ENCODE measurements around the gene TMEM14C.
A peak's percentile ranks its signal among the peaks of the same experiment; 100 is the strongest.
"Not testable (repeated sequence)": the region's sequence is repeated elsewhere in the genome, so short reads cannot be mapped to it uniquely, and the experiment has no call there.

Gene TMEM14C

DNA sequence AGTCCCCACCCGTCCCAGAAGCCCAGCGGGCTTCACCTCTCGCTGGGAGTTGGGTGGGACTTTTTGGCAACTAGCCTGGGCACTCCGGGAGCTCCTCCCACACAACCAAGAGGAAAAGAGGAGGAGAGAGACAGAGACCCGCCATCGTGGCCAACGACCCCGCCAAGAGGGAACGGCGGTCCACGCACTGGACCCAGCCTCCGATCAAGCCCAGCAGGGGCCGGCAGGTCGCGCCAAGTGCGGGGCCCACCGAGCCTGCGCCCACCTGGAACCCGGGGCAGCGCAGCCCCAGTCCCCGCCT is 3.0 kb upstream of the TMEM14C start:
- Histone ChIP-seq H3K4me1 (ENCODE audit: low read depth, poor library complexity, severe bottlenecking) (peaks cover 48% of the 10 kb centered on the region), H3K27me3 (ENCODE audit: insufficient read depth, low read depth) (no peaks in the 10 kb centered on the region), H3K4me2 (no peak overlapping the region; the same call in 1 of the 2 replicates), H2AFZ (ENCODE audit: low read depth) (no peak overlapping the region), H3K27ac (peak overlapping the region; percentile 76), H3K79me2 (ENCODE audit: insufficient read depth, low read depth) (peaks cover 4% of the 10 kb centered on the region; the same call in 1 of the 2 replicates), H3K4me3 (IDR thresholded peaks at IDR 0.05; ENCODE audit: insufficient read depth, low read depth, low read length) (no peak overlapping the region), H3K36me3 (ENCODE audit: insufficient read depth) (no peaks in the 10 kb centered on the region), H3K9ac (no peak overlapping the region), H4K20me1 (ENCODE audit: insufficient read depth) (no peaks in the 10 kb centered on the region)
- TF ChIP-seq, protein P1, sequence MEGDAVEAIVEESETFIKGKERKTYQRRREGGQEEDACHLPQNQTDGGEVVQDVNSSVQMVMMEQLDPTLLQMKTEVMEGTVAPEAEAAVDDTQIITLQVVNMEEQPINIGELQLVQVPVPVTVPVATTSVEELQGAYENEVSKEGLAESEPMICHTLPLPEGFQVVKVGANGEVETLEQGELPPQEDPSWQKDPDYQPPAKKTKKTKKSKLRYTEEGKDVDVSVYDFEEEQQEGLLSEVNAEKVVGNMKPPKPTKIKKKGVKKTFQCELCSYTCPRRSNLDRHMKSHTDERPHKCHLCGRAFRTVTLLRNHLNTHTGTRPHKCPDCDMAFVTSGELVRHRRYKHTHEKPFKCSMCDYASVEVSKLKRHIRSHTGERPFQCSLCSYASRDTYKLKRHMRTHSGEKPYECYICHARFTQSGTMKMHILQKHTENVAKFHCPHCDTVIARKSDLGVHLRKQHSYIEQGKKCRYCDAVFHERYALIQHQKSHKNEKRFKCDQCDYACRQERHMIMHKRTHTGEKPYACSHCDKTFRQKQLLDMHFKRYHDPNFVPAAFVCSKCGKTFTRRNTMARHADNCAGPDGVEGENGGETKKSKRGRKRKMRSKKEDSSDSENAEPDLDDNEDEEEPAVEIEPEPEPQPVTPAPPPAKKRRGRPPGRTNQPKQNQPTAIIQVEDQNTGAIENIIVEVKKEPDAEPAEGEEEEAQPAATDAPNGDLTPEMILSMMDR (conservative IDR thresholded peaks at IDR 0.05; ENCODE audit: low read depth, low read length): no peak

DNA sequence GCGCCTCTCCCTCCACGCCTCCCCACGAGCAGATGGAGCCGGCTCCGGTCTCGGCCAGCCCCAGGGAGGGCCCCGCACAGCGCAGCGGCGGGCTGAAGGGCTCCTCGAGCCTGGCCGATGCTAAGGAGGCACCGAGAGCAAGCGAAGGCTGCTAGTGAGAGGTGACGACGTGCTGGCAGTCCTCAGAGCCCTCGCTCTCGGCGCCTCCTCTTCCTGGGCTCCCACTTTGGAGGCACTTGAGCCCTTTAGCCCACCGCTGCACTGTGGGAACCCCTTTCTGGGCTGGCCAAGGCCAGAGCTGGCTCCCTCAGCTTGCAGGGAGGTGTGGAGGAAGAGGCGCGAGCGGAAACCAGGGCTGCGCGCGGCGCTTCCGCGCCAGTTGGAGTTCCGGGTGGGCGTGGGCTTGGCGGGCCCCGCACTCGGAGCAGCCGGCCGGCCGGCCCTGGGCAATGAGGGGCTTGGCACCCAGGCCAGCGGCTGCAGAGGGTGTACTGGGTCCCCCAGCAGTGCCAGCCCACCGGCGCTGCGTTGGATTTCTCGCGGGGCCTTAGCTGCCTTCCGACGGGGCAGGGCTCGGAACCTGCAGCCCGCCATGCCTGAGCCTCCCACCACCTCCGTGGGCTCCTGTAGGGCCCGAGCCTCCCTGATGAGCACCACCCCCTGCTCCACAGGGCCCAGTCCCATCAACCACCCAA is 2.5 kb upstream of the TMEM14C start:
- TF ChIP-seq, protein P1 (conservative IDR thresholded peaks at IDR 0.05; ENCODE audit: low read depth, low read length): no peak
- no peak overlapping the region for H3K9ac ChIP-seq
- no peak overlapping the region for H2AFZ ChIP-seq (ENCODE audit: low read depth)
- H3K27me3 ChIP-seq (ENCODE audit: insufficient read depth, low read depth): no peaks in the 10 kb centered on the region
- peaks cover 43% of the 10 kb centered on the region for H3K4me1 ChIP-seq (ENCODE audit: low read depth, poor library complexity, severe bottlenecking)
- no peaks in the 10 kb centered on the region for H4K20me1 ChIP-seq (ENCODE audit: insufficient read depth)
- H3K4me3 ChIP-seq (IDR thresholded peaks at IDR 0.05; ENCODE audit: insufficient read depth, low read depth, low read length): no peak overlapping the region
- no peaks in the 10 kb centered on the region for H3K36me3 ChIP-seq (ENCODE audit: insufficient read depth)
- H3K79me2 ChIP-seq (ENCODE audit: insufficient read depth, low read depth): peaks cover 4% of the 10 kb centered on the region; the same call in 1 of the 2 replicates
- no peak overlapping the region for H3K4me2 ChIP-seq
- peak overlapping the region; percentile 76 for H3K27ac ChIP-seq

DNA sequence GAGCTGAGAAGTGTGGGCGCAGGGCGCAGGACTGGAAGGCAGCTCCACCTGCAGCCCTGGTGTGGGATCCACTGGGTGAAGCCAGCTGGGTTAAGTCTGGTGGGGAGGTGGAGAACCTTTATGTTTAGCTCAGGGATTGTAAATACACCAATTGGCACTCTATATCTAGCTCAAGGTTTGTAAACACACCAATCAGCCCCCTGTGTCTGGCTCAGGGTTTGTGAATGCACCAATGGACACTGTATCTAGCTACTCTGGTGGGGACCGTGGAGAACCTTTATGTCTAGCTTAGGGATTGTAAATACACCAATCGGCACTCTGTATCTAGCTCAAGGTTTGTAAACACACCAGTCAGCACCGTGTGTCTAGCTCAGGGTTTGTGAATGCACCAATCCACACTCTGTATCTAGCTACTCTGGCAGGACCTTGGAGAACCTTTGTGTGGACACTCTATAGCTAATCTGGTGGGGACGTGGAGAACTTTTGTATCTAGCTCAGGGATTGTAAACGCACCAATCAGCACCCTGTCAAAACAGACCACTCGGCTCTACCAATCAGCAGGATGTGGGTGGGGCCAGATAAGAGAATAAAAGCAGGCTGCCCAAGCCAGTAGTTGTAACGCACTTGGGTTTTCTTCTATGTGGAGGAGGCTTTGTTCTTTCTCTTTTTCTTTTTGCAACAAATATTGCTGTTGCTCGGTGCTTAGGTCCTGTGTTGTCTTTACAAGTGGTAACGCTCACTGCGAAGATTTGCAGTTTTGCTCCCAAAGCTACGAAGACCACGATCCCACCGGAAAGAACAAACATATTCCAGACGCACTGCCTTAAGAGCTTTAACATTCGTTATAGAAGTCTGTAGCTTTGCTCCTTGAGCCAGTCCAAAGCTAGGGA is 1.7 kb upstream of the TMEM14C start:
- not testable (repeated sequence) for H3K4me3 ChIP-seq (IDR thresholded peaks at IDR 0.05; ENCODE audit: insufficient read depth, low read depth, low read length); H3K27me3 ChIP-seq (ENCODE audit: insufficient read depth, low read depth); H3K79me2 ChIP-seq (ENCODE audit: insufficient read depth, low read depth); H3K9ac ChIP-seq; H3K27ac ChIP-seq; H3K4me2 ChIP-seq; H2AFZ ChIP-seq (ENCODE audit: low read depth); H3K36me3 ChIP-seq (ENCODE audit: insufficient read depth); H4K20me1 ChIP-seq (ENCODE audit: insufficient read depth)
- peaks cover 37% of the 10 kb centered on the region for H3K4me1 ChIP-seq (ENCODE audit: low read depth, poor library complexity, severe bottlenecking)

DNA sequence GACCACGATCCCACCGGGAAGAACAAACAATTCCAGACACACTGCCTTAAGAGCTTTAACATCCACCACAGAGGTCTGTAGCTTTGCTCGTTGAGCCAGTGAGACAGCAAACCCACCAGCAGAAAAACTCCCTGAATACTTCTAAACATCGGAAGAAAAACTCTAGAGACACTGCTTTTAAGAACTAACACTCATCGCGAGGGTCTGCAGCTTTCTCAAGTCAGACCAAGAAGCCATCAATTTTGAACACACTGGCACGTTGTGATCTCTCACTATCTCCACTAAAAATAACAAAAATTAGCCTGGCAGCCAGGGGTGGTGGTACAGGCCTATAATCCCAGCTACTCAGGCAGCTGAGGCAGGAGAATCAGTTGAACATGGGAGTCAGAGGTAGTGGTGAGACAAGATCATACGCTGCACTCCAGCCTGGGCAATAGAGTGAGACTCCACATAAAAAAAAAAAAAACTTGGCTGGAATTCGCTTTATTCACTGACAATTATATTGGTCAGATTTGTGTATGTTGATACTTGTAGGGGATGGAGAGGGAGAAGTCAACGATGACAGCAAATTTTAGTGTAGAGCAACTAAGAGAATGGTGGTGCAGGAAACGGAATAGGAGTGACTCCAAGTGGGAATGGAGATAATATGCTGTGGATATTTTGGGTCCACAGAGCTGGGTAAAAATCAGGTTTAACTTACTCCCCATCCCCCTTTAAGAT is 860 bp upstream of the TMEM14C start:
- Histone ChIP-seq H4K20me1 (ENCODE audit: insufficient read depth) (no peaks in the 10 kb centered on the region), H3K4me3 (IDR thresholded peaks at IDR 0.05; ENCODE audit: insufficient read depth, low read depth, low read length) (no peak overlapping the region), H3K27ac (peak overlapping the region; percentile 46), H3K4me2 (peak overlapping the region; percentile 85), H2AFZ (ENCODE audit: low read depth) (peak overlapping the region; percentile 72), H3K36me3 (ENCODE audit: insufficient read depth) (no peaks in the 10 kb centered on the region), H3K4me1 (ENCODE audit: low read depth, poor library complexity, severe bottlenecking) (peaks cover 37% of the 10 kb centered on the region), H3K9ac (peak overlapping the region; percentile 75; the same call in 1 of the 2 replicates), H3K27me3 (ENCODE audit: insufficient read depth, low read depth) (no peaks in the 10 kb centered on the region), H3K79me2 (ENCODE audit: insufficient read depth, low read depth) (peaks cover 4% of the 10 kb centered on the region; the same call in 1 of the 2 replicates)
- TF ChIP-seq, protein P1 (conservative IDR thresholded peaks at IDR 0.05; ENCODE audit: low read depth, low read length): no peak
